ENCODE data around the gene ZNF670.

The ZNF670 gene

DNA sequence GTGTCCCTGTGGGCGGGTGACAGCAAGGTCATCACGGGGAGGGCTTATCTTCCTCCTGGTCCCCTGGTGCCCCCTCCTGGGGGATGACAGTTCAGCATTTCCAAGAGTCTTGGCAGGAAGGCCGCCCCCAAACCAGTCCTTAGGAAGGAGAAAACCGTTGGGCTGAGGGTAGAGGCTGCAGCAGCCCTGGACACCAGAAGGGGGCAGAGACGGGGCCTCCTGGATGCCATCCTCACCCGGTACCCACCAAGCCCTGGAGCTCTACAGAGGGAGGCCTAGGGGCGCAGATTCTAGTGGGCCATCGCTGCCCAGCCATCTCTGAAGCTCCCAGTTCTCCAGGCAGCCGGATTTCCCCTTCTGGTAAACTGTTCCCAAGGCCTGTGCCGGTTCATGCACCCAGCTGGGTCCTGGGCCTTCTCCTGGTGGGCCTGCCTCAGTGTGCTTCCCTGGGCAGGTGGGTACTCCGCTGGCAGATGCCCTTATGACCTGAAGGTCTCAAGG is 40.4 kb upstream of the ZNF670 start:
- Histone ChIP-seq H3K9me3 (no peaks in the 10 kb centered on the region; the same call in 1 of the 2 replicates), H3K4me1 (no peaks in the 10 kb centered on the region), H3K27me3 (no peaks in the 10 kb centered on the region), H3K36me3 (no peaks in the 10 kb centered on the region), H3K4me3 (ENCODE audit: low read depth, low read length) (no peak overlapping the region)
- peak; percentile 67 for DNase-seq
- TF ChIP-seq, protein P1, sequence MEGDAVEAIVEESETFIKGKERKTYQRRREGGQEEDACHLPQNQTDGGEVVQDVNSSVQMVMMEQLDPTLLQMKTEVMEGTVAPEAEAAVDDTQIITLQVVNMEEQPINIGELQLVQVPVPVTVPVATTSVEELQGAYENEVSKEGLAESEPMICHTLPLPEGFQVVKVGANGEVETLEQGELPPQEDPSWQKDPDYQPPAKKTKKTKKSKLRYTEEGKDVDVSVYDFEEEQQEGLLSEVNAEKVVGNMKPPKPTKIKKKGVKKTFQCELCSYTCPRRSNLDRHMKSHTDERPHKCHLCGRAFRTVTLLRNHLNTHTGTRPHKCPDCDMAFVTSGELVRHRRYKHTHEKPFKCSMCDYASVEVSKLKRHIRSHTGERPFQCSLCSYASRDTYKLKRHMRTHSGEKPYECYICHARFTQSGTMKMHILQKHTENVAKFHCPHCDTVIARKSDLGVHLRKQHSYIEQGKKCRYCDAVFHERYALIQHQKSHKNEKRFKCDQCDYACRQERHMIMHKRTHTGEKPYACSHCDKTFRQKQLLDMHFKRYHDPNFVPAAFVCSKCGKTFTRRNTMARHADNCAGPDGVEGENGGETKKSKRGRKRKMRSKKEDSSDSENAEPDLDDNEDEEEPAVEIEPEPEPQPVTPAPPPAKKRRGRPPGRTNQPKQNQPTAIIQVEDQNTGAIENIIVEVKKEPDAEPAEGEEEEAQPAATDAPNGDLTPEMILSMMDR (IDR thresholded peaks at IDR 0.05; ENCODE audit: low read depth, low read length) = peak; percentile 40

DNA sequence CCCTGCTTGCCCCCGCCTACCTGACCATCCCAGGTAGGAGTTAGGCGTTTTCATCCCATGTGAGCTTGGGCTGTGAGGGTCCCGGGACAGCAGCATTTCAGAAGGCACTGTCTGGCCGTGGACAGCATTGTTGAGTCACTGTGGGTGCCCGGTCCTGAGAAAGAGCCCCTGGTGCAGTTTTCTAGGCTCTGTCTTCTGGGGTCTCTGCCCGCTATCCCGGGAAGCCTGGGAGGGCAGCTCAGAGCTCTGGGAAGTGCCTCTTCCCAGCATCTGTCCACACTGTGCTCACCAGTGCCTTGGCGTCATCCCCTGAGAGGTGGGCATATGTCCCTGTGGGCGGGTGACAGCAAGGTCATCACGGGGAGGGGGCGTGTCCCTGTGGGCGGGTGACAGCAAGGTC is 36.9 kb upstream of the ZNF670 start:
- H3K27me3 ChIP-seq = peaks cover 19% of the 10 kb centered on the region
- H3K4me3 ChIP-seq (ENCODE audit: low read depth, low read length) = no peak overlapping the region
- TF ChIP-seq, protein P1 (IDR thresholded peaks at IDR 0.05; ENCODE audit: low read depth, low read length) = no peak
- H3K9me3 ChIP-seq = no peaks in the 10 kb centered on the region; the same call in 1 of the 2 replicates
- H3K4me1 ChIP-seq = no peaks in the 10 kb centered on the region
- H3K36me3 ChIP-seq = no peaks in the 10 kb centered on the region
- no peak for DNase-seq

DNA sequence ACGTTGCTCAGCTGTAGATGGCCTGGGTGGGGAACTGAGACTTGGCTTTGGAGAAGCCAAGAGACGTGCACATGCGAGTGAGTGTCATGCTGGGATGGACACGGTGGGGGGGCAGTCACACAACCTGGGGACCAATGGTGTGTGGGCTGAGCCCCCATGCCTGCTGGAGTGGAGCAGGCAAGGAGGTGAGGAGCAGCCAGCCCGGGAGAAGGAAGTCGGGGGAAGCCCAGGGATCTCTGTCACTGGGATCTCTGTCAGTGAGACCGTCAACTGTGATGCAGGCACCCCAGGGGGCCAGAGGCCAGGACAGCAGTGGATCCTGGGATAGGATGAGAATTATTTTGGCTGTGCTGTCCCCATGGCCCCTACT is 36.5 kb upstream of the ZNF670 start:
- DNase-seq = no peak
- TF ChIP-seq, protein P1 (IDR thresholded peaks at IDR 0.05; ENCODE audit: low read depth, low read length) = no peak
- H3K9me3 ChIP-seq = no peaks in the 10 kb centered on the region; the same call in 1 of the 2 replicates

DNA sequence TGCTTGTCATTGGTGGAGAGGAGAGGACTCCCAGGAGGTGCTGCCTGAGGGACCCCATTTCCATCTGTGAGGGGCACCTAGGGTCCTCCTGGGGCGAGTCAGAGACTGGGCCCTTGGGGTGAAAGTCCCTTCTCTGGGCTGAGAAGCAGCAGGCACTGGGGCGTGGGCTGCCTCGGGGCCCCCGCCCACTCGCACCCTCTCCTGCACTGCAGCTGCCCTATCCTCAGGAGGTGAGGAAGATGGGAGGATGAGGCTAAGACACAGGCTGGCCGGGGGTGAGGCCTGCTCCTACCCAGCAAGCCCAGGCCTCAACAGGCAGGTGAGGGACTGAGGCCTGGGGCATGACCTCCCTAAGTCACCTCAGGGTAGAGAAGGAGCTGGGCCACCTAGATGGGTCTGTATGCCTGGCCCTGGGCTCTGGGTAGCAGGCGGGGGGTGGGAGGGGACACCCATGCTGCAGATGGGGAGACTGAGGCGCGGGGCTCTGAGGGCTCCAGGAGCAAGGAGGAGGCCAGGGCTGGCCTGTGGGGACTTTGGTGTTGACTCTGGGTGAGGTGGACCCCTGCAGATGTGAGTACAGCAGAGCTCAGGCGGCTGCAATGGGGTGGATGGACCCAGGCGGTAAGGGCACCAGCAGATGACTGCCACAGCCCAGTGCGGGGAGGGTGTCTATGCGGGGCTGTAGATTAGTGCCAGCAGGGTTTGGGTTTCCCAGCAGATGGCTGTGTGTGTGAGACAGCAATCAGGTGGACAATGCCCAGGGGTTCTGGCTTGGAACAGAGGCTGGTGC is 35.9 kb upstream of the ZNF670 start:
- TF ChIP-seq, protein P1 (IDR thresholded peaks at IDR 0.05; ENCODE audit: low read depth, low read length) = no peak
- peak; percentile 14 for DNase-seq
- Histone ChIP-seq H3K9me3 (no peaks in the 10 kb centered on the region; the same call in 1 of the 2 replicates), H3K4me3 (ENCODE audit: low read depth, low read length) (no peak overlapping the region), H3K36me3 (no peaks in the 10 kb centered on the region), H3K4me1 (no peaks in the 10 kb centered on the region), H3K27me3 (peaks cover 20% of the 10 kb centered on the region)

More for the DNA sequence above, 36.5 kb upstream of the ZNF670 start:
- H3K4me1 ChIP-seq = no peaks in the 10 kb centered on the region
- H3K36me3 ChIP-seq = no peaks in the 10 kb centered on the region
- no peak overlapping the region for H3K4me3 ChIP-seq (ENCODE audit: low read depth, low read length)
- H3K27me3 ChIP-seq = peaks cover 20% of the 10 kb centered on the region

DNA sequence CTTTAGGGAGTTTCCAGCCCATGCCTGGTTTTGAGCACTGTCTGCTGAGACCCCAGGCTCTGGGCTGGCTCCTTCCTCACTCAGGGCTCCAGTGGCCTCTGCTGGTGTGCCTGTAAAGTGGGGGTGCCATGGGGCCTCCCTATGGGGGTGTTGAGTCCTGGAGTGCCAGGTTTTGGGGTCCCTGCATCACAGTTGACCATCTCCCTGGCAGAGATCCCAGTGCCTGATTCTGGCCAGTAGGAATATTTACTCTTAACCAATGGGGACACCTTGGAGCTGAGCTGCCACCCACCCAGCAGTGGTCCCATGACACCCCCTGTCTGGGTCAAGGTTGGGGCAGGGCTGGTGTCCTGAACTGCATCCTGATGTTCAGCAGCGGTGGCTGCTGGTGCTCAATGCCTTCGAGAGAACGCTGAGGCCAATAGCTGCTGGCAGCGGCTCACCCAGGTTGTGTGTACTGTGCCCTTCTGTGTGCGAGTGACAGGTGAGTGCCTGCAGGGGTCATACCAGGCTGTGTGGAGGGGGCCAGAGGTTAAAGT is 35.2 kb upstream of the ZNF670 start:
- H3K36me3 ChIP-seq = no peaks in the 10 kb centered on the region
- H3K9me3 ChIP-seq = no peaks in the 10 kb centered on the region; the same call in 1 of the 2 replicates
- TF ChIP-seq, protein P1 (IDR thresholded peaks at IDR 0.05; ENCODE audit: low read depth, low read length) = no peak
- no peak for DNase-seq
- H3K4me3 ChIP-seq (ENCODE audit: low read depth, low read length) = no peak overlapping the region
- peaks cover 20% of the 10 kb centered on the region for H3K27me3 ChIP-seq
- no peaks in the 10 kb centered on the region for H3K4me1 ChIP-seq

DNA sequence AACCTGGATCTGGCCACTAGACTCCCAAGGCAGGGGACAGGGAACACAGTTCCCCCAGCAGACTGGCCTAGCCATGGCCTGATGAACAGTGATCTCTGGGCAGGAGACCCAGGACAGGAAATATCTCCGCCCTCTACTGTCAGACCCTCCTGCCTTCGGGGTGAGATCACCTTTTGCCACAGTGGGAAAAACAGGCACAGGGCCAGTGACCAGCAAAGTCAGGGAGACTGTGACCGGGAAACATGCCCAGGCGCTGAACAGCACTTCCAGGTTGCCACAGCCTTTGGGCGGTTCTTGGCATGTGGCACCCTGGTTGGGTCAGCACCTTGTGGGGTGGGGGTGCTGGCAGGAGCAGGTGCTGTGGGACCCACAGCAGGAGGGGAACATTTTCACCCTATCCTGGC is 34.5 kb upstream of the ZNF670 start:
- no peak for DNase-seq
- H3K27me3 ChIP-seq = peaks cover 20% of the 10 kb centered on the region
- H3K4me3 ChIP-seq (ENCODE audit: low read depth, low read length) = no peak overlapping the region
- H3K4me1 ChIP-seq = no peaks in the 10 kb centered on the region
- TF ChIP-seq, protein P1 (IDR thresholded peaks at IDR 0.05; ENCODE audit: low read depth, low read length) = no peak
- H3K36me3 ChIP-seq = no peaks in the 10 kb centered on the region
- no peaks in the 10 kb centered on the region; the same call in 1 of the 2 replicates for H3K9me3 ChIP-seq

All from BE2C (cell line).